Measurements from ENCODE around the gene ARID1B.

- TF ChIP-seq POLR2A (IDR thresholded peaks at IDR 0.05), result no peak
- TF ChIP-seq CTCF (IDR thresholded peaks at IDR 0.05), result no peak
- no peak for TF ChIP-seq EP300 (IDR thresholded peaks at IDR 0.05)
These were observed 207.1 kb downstream of the ARID1B start for GRCh38 chr6:156984178-156984738.
